Jurkat, Clone E6-1 (cell line): Measurements from ENCODE around the gene MRPS11.
"Not testable (repeated sequence)": the region's sequence is repeated elsewhere in the genome, so short reads cannot be mapped to it uniquely, and the experiment has no call there.

ENCODE experiments used
- DNase-seq: peaks from one replicate; pipeline ENCODE4 v3.0.0-alpha.2; 2011; ENCODE audit warnings: low read depth, low spot score
- H3K4me3 ChIP-seq: 2 replicates; pipeline ENCODE4 v1.5.1; 2011; ENCODE audit warnings: mild to moderate bottlenecking, low read length, control low read depth, moderate library complexity

MRPS11 gene

DNA sequence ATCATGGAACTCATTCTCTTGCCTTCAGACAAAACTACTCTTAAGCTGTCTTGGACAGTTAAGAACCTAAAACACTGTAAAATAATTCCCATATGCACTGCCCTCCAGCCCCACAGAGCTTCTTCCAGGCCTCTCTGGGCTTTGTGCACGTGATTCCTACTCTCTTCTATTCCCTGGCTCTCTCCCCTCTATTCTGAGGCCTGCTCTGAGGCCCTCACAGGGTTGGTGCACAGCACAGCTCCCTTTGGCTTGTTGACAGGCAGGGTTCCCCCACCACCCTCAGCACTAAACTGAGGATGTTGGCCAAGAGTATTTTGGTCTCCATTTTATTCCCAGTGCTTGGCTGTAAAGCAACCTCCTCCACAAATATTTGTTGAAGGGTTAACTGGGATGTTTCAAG is 13.9 kb upstream of the MRPS11 start:
- no peak for DNase-seq

DNA sequence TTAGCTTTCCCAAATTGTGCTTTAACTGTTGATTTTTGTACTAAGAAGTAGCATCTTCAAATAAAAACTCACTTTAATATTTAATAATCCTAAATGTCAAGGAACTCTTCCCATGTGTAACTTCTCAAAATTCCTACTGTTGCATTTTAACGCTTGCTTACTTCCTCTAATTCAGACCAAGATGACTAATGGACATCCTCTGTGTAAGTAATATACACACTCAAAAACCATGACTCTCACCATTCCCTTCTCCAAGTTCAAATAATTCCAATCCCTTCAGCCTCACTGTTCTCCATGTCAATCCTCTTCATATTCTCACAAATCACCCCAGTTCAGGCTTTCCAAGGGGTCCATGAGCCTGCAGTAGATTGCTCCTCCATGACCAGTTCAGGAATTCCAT is 13.3 kb upstream of the MRPS11 start:
- H3K4me3 ChIP-seq = no peak overlapping the region
- DNase-seq = no peak

More for the DNA sequence above, 13.9 kb upstream of the MRPS11 start:
- no peak overlapping the region for H3K4me3 ChIP-seq

DNA sequence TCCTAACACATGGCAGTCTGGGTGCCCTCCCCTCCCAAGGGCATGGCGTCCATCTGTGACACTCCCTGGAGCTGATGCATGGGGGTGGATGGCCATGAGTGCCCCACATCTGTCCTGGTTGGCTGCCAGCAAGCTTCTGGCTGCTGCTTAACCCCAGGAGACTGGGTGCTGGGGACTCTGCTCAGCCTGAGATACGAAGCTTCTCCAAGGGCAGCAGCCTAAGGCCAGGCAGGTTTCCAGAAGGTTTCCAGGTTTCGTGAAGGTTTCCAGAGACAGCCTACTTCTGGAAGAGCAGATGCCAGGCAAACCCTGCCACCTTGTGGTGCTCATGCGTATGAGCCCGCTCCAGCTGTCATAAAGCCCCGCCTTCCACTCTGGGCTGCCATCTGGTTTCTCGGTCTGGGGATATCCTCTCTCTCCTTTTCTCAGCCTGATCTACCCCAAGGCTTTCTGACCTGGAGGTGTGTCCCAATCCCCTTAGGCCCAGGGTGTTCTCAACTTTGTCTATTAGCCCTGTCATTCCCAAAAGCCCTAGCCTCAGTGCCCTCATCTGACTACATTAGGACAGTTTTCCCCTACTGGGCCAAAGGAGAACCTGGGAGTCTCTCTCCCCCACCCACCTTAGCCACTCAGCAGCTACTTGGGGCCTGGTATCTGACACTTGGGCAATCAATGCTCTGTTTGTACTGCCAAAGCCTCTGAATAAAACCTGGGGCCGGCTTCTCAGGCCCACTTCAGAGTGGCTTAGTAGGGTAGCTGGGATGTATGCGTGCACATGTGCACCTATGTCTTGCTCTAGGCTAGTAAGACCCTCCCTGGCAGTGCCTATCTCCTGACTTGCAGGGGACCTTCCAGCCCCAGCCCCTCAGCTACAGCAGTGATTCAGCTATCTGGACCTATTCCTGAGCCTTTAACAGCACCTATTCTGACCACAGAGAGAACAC is 12.4 kb upstream of the MRPS11 start:
- peak; percentile 69 for DNase-seq
- no peak overlapping the region for H3K4me3 ChIP-seq

DNA sequence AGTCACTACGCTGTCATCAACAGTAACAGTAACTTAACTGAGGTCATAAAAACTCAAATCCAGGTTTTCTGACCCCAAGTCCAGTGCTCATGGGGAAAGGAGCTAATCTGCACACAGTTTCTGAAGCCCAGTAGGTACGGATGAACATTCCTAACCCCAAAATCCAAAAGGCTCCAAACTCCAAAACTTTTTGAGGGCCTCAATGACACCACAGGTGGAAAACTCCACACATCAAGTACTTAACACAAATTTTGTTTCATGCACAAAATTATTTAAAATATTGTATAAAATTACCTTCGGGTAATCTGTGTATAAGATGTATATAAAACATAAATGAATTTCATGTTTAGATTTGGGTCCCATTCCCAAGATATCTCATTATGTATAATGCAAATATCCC is 10.8 kb upstream of the MRPS11 start:
- H3K4me3 ChIP-seq = no peak overlapping the region
- no peak for DNase-seq

DNA sequence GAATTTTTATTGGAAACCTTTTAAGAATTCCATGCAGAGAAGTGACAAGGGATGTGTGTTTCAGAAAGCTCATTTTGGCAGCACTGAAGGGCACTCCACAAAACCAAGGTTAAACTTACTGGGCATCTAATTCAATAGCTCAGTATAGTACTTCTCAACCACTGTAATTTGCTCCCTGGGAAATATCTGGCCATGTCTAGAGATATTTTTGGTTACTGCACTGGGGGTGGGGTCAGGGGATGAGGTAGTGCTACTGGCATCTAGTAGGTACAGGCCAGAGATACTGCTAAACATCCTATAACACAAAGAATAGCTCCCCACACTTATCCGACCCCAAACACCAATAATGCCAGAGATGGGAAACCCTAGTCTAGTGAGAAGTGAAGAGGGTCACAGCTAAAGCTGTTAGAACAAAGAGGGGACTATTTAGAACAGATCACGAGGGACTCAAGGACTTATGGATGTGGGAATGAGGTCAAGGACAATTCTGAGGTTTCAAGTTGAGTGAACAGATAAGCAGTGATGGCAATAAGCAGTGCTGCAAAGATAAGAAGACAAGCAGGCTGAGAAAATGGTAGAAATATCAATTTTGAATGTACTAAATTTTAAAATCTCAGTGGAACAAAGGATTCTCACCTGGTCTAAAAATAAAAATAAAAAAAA is 3.5 kb upstream of the MRPS11 start:
- no peak overlapping the region for H3K4me3 ChIP-seq
- DNase-seq = no peak

DNA sequence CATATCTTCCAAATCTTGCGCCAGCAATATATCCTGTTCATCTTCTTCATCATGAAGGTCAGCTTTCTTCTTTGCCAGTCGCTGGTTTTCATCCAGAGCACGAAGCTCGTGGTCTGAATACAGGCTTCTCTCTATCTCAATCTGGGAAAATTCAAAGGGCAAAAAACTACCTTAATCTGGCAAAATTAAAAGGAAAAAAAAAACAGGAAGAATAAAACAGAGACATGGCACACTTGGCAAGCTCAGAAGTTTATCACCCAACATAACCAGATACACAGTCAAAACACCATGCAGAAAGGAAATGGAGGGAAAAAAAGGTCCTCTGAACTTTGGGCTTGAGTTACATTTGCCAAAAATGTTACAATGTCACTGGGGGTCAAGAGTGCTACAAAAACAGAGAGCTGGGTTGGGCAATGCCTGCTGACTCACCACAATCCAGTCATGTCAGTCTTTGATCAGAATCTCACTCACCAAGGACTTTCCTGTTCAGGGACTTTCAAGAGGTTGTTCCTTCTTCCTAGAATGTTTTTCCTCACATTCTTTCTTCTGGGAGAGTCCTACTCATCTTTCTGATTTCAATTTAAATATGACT is 1.8 kb upstream of the MRPS11 start:
- peak overlapping the region; percentile 98 for H3K4me3 ChIP-seq

DNA sequence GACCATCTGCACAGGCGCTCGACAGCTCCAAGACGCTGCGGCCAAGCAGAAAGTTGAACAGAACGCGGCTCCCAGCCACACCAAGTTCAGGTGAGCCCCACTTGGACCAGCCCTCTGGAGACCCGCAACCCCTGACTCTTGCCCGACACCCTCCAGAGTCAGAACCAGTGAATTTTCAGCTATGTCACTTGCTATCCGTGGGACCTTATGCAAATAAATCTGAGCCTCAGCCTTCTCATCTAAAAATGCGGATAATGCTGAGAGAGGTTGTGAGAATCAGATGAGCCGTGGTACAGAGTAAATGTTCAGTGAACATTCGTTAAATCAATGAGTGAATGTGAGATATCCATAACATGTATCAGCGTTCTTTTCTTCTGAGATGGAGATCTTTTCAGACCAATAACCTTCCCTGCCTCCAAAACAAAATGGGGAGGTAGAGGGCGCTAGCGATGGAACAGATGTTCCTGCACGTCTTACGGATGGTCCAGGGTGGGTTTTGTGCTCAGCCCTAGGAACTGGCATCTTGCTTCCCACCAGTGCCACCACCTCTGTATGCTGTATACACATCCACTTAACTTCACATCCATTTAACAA is 524 bp downstream of the MRPS11 start:
- H3K4me3 ChIP-seq = peak overlapping the region; percentile 98
- DNase-seq = no peak

More for the DNA sequence above, 1.8 kb upstream of the MRPS11 start:
- DNase-seq = no peak

DNA sequence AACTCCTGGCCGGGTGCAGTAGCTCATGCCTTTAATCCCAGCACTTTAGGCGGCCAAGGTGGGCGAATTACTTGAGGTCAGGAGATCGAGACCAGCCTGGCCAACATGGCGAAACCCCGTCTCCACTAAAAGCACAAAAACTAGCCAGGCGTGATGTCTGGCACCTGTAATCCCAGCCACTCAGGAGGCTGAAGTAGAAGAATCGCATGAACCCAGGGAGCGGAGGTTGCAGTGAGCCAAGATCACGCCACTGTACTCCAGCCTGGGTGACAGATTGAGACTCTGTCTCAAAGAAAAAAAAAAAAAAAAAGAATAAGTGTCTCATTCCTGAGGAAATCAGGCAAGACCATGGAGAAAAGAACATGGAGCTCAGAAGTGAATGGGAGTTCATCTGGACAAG is 1.2 kb downstream of the MRPS11 start:
- not testable (repeated sequence) for DNase-seq
- peak overlapping the region; percentile 98 for H3K4me3 ChIP-seq

DNA sequence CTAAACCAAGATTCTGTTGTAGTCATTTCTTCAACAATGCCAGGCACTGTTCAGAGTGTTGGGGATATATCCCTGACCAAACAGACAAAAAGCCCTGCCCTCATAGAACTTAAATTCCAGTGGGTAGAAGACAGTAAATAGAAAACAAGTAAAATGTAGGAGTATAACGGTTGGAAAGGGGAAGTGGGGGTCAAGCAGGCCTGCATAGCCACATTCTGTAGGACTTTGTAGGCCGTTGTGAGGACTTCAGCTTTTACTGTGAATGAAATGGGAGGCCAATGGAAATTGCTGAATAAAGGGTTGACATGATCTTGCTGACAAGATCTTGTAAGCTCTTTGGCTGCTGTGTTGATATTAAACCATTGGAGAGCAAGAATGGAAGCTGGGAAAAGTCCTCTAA is 1.8 kb downstream of the MRPS11 start:
- DNase-seq = no peak

DNA sequence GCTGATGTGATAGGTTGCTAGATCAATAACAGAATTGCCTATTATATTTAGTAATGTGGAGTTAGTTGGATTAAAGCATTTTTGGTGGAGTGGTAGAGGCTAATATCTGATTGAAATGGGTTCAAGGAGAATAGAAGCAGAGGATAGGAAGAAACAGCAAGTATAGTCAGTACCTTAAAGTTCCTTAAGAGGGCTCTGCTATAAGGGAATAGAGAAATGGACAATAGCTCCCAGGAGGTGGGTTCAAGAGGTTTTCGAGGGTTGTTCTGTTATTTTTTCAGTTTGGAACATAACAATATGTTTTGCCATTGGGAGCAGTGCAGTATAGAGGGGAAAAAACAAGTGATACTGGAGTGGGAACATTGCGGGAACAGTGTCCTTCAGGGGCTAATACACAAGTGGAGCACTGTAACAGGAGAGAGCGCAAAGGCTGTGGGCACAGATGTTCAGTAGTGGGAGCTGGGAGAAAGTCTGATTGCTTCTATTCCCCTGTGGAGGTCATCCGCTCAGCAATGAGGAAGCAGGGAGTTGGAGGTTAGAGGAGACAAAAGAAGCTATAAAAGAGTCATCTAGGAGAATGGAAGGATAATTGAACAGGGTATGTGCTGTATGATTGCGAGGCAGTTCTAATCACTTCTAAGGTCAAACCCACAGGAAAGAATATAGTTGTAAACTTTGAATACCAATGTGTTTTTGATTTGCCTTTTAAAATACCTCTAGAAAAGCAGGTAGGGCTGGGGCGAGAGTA is 3.3 kb downstream of the MRPS11 start:
- DNase-seq = no peak
- H3K4me3 ChIP-seq = no peak overlapping the region

More for the DNA sequence above, 1.8 kb downstream of the MRPS11 start:
- H3K4me3 ChIP-seq = no peak overlapping the region

DNA sequence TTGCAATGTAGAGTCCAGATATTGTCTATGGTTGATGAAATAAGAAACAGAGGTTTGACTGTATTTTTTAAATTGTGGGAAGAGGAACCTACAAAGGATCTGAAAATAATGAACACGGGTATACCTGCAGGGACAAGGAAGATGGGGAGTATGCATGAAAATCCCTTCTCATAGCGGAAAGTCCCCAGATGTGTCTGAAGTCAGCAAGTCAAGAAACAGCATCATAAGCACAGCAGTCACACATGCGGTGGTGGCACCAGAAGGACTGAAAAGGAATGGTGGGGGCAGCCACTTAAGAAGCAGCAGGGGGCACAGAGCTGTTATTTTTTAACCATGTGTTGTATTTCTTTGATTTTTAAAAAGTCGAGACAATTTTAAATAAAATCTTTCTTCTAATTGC is 4.7 kb downstream of the MRPS11 start:
- DNase-seq = no peak
- no peak overlapping the region for H3K4me3 ChIP-seq

DNA sequence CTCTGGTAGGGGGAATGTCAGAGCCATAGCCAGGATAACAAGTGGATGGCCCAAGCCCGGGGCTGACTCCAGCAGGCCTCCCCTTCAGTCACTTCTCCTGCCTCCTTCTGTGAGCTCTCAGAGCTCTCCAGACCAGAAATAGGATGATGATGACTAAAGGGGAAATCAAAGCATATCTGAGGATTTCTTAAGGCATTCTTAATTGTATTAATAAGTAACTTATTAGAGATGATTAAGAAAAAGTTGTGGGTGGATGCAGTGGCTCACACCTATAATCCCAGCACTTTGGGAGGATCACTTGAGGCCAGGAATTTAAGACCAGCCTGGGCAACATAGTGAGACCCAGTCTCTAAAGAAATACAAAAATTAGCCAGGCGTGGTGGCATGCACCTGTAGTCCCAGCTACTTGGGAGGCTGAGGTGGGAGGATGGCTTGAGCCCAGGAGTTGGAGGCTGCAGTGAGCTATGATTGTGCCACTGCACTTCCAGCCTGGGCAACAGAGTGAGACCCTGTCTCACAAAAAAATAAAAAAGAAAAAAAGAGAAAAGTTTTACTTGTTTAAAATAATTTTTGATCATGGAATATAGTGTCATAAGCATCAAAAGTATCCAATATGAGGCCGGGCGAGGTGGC is 6.3 kb downstream of the MRPS11 start:
- not testable (repeated sequence) for H3K4me3 ChIP-seq, DNase-seq

DNA sequence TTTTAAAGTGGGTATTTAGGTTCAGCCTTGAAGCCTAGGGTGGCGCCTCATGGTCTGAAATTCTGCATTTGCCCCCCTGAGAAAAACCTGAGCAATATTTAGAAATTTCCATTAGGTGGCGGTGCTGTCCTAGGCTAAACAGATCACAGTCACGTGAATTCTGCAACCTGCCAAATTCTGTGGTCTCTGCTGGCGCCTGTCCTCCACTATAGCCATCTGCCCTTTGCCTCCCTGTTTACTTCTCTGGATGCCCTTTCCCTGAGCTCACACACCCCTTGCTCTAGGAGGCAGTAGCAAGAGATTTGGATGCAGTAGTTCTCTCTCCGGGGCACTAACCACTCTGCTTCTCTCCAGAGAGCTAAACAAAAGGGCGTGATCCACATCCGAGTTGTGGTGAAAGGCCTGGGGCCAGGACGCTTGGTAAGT is 9.1 kb downstream of the MRPS11 start:
- no peak overlapping the region for H3K4me3 ChIP-seq
- DNase-seq = peak; percentile 22

DNA sequence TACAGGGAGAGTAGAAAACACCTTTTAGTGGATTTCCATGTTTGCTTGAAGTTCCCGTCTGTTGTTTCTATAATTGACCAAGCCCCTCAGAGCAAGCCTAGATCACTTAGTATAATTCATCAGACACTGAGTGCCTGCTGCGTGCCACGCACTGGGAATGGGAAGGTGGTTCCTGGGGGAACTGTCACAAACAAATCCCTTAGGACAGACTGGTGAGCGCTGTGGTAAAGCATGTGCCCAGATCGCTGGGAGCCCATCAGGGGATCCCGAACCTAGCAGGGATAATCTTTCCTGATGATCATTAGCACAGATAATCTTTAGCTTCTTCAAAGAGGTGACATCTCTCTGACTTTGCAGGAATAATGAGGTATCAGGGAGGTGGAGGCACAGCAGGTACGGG is 9.6 kb downstream of the MRPS11 start:
- H3K4me3 ChIP-seq = no peak overlapping the region
- no peak for DNase-seq

DNA sequence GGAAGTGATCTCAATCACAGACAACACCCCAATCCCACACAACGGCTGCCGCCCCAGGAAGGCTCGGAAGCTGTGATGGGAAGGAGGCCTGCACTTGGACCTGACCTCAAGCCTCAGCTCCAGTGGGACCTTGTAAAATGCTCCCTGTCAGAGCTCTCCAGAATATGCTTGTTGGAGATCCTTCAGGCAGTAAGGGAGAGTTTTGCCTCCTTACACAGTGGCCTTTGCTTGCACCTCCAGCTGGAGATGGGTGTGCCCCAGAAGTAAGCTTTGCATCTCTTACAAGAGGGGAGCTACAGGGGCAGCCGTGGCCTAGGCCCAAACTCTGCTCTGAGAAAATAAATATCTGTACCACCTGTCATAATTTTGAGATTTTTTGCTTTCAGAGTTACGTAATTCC is 10.4 kb downstream of the MRPS11 start:
- DNase-seq = no peak
- no peak overlapping the region for H3K4me3 ChIP-seq

DNA sequence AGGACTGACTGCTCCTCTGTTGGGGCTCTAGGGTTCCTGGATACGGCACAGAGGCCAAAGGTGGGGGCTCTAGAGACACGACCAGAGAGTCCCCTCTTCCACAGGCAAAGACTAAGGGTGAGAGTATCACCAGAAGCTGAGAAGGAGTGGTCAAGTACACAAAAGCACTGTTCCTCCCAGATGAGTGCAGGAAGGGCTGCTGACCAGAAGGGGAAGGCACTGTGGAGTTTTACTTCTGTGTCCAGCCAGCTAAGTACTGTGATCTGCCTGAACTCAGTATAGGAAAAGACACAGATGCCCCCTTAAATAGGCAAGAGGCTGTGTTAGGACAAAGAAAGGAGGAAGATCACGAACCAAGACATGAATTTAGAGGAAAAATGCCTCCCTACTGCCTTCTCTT is 11.7 kb downstream of the MRPS11 start:
- no peak for DNase-seq
- H3K4me3 ChIP-seq = no peak overlapping the region

DNA sequence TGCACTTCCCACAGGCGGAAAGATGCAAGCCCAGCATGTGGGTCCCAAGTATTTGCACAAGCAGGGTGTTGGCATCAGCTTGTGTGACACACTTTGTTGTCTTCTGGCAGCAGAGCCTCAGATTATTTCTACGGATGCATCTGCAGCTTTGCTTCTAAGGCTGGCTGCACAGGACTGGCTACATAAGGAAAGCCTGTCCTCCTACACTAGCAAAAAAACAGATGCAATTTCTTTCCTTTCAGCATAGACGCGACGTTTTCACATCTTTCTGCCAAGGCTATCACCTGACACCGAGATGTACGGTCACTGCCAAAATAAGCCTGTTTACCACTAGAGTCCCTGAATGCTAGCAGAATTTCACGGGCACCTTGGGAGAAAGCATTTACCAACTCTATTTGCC is 13.5 kb downstream of the MRPS11 start:
- DNase-seq = no peak
- H3K4me3 ChIP-seq = no peak overlapping the region

DNA sequence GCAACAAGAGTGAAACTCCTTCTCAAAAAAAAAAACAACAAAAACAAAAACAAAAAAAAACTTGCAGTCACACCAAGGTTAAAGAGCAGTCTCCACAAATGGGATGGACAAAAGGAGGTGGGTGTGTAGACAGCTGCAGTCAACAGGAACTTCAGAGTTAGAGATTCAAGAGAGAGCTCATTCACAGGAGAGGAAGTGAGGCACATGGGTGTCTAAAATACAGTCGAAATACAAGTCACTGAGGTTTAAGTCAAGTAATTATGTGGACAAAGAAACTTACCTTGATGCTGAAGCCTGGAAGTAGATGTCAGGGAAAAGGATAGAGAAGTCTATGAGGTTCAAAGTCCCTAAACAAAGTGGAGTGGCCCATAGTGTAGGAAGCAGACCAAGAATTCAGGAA is 14.8 kb downstream of the MRPS11 start:
- no peak for DNase-seq
- no peak overlapping the region for H3K4me3 ChIP-seq
